Body of pancreas (tissue), 4 donors: ENCODE data around the gene ABL1.

Source experiments
- POLR2A ChIP-seq, 3 donors: fragments of 450-650 bp; IDR thresholded peaks; one replicate each; pipeline ENCODE4 v1.6.1; 2016; ENCODE audit warnings: antibody characterized with exemption in 3 of 3, mild to moderate bottlenecking in 2 of 3
- TF ChIP-seq, protein P1 (sequence below), 7 experiments: fragments of 450-650 bp in 4 of 7; fragments of 200-600 bp in 3 of 7; sonication (generic) in 3 of 7; IDR thresholded peaks; one replicate each; pipeline ENCODE4 v1.5.1; 2016 to 2019; ENCODE audit warnings: antibody characterized with exemption in 7 of 7

- TF ChIP-seq, protein P1, sequence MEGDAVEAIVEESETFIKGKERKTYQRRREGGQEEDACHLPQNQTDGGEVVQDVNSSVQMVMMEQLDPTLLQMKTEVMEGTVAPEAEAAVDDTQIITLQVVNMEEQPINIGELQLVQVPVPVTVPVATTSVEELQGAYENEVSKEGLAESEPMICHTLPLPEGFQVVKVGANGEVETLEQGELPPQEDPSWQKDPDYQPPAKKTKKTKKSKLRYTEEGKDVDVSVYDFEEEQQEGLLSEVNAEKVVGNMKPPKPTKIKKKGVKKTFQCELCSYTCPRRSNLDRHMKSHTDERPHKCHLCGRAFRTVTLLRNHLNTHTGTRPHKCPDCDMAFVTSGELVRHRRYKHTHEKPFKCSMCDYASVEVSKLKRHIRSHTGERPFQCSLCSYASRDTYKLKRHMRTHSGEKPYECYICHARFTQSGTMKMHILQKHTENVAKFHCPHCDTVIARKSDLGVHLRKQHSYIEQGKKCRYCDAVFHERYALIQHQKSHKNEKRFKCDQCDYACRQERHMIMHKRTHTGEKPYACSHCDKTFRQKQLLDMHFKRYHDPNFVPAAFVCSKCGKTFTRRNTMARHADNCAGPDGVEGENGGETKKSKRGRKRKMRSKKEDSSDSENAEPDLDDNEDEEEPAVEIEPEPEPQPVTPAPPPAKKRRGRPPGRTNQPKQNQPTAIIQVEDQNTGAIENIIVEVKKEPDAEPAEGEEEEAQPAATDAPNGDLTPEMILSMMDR (IDR thresholded peaks at IDR 0.05): no peak
- no peak for TF ChIP-seq POLR2A (IDR thresholded peaks at IDR 0.05)
Measured at GRCh38 chr9:130864541-130864940, 29.5 kb downstream of the ABL1 start.
